Esophagus squamous epithelium (tissue), 4 donors: Measurements from ENCODE around the gene NECAB2.

Source experiments
- POLR2A ChIP-seq, 4 donors: fragments of 450-650 bp; IDR thresholded peaks; one replicate each; pipeline ENCODE4 v1.6.1; 2017; ENCODE audit warnings: antibody characterized with exemption in 4 of 4, mild to moderate bottlenecking in 4 of 4, moderate library complexity in 3 of 4
- TF ChIP-seq, protein P1 (sequence below), 6 experiments: fragments of 450-650 bp in 4 of 6; fragments of 200-600 bp in 2 of 6; sonication (generic) in 2 of 6; IDR thresholded peaks; one replicate each; pipeline ENCODE4 v1.5.1; 2016 to 2019; ENCODE audit warnings: antibody characterized with exemption in 6 of 6, mild to moderate bottlenecking in 4 of 6, moderate library complexity in 4 of 6

DNA sequence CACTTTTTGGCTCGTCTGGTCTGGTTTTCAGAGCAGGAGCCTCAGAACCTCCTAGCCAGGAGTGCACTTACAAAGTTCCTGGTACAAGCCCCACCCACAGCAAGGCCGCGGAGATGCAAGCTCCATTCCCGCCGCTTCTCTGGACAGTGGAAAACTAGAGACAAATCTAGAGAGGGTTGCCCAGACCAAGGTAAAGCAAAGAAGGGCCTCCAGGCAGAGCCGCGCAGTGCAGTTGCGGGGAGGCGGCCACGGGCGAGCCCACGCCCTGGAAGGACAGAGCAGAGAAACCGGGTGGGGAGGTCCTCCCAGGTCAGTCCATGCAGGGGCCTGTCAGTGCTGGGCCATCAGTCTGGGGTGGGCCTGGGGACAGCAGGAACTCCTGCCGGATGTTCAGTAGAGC is 26.0 kb upstream of the NECAB2 start:
- TF ChIP-seq, protein P1, sequence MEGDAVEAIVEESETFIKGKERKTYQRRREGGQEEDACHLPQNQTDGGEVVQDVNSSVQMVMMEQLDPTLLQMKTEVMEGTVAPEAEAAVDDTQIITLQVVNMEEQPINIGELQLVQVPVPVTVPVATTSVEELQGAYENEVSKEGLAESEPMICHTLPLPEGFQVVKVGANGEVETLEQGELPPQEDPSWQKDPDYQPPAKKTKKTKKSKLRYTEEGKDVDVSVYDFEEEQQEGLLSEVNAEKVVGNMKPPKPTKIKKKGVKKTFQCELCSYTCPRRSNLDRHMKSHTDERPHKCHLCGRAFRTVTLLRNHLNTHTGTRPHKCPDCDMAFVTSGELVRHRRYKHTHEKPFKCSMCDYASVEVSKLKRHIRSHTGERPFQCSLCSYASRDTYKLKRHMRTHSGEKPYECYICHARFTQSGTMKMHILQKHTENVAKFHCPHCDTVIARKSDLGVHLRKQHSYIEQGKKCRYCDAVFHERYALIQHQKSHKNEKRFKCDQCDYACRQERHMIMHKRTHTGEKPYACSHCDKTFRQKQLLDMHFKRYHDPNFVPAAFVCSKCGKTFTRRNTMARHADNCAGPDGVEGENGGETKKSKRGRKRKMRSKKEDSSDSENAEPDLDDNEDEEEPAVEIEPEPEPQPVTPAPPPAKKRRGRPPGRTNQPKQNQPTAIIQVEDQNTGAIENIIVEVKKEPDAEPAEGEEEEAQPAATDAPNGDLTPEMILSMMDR (IDR thresholded peaks at IDR 0.05), result no peak
- TF ChIP-seq POLR2A (IDR thresholded peaks at IDR 0.05), result no peak
